ENCODE measurements around the gene SDHC. TPM values are rescaled to one million over a fixed set of nuclear protein-coding genes. Genes with fewer than 3 reads are reported as not detected.

Gene SDHC
- total and polyA plus RNA-seq, 2 of the 13 experiments (the other 11 are each of a cell fraction or from before 2014, with no cell fraction given), result 27.1 to 229 TPM

DNA sequence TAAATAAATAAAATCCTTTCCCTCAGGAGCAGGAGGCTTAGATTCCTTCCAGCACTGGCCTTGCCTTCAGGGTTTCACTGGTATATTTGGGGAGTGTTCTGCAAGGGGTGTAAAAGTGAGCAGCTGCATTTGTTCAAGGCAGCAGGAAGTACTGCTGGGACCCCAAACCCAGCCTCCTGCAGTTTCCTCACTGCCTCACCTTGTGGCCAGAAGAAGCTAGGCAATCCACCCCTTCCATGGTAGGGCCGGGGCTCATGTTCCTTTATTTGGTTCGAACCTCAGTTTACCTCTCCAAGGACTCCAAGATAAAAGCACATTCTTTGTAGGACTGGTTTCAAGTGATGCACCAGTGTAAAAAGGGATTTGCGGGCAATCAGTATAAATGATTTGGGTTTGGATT, 74.5 kb downstream of the SDHC start:
- WGBS (ENCODE audit: low lambda C conversion rate), result 84% methylated on average over 3 of the region's 3 CpGs
- DNase-seq (ENCODE audit: low spot score), result no peak
- no peak overlapping the region for H3K9ac ChIP-seq (ENCODE audit: insufficient read depth, low read depth, low read length)
- in situ Hi-C loops (cut with HindIII; ENCODE audit: extremely low pct_ligation_motif_present, low pct_unique_long_range_greater_than_20kb), result loop anchor here (10.0 kb wide), 1 partner anchor 164 kb away; the partner anchor contains the start of genes APOA2 and TOMM40L
- no peak overlapping the region; the same call in 1 of the 2 replicates for H3K4me2 ChIP-seq (ENCODE audit: low read depth, low read length)
- ChIA-PET POLR2A (interaction anchor here (1.2 to 2.6 kb wide), 7 partner anchors 75 to 190 kb away, joined by 3 to 23 read pairs (median 8); partner anchors contain the start of genes ADAMTS4, APOA2, SDHC and TOMM40L), CTCF (ENCODE audit: low intra/inter-chr PET ratio, low total read pairs) (no interaction called here)
- no peak overlapping the region for H2AFZ ChIP-seq (ENCODE audit: low read length)
- H3K36me3 ChIP-seq (replicated peaks in 1 of 2; ENCODE audit: control insufficient read depth in 1 of 2, insufficient read depth in 2 of 2, low read length in 2 of 2), result no peaks in the 10 kb centered on the region
- no peaks in the 10 kb centered on the region for H3K9me3 ChIP-seq (ENCODE audit: low read length)
- intact Hi-C loops (cut with micrococcal nuclease; ENCODE audit: unreplicated experiment), result no loop called here
- H3K27ac ChIP-seq (ENCODE audit: extremely low read length, insufficient read depth, low read length), result no peak overlapping the region
- H3K27me3 ChIP-seq (ENCODE audit: control insufficient read depth in 1 of 2, insufficient read depth in 2 of 2, low read length in 2 of 2), result no peaks in the 10 kb centered on the region; a peak in 1 of 5 replicates
- H3K4me1 ChIP-seq (ENCODE audit: insufficient read depth, low read length), result peaks cover 50% of the 10 kb centered on the region
- no TSS peak for BruUV-seq (replicated peaks)
- no peak for ATAC-seq
- FAIRE-seq, result no peak
- TF ChIP-seq KLF15 (CRISPR knock-in tag; IDR thresholded peaks at IDR 0.05; ENCODE audit: borderline replicate concordance), result no peak
- no peak for TF ChIP-seq ISX (CRISPR knock-in tag; conservative IDR thresholded peaks at IDR 0.05)
- TF ChIP-seq, protein P1, sequence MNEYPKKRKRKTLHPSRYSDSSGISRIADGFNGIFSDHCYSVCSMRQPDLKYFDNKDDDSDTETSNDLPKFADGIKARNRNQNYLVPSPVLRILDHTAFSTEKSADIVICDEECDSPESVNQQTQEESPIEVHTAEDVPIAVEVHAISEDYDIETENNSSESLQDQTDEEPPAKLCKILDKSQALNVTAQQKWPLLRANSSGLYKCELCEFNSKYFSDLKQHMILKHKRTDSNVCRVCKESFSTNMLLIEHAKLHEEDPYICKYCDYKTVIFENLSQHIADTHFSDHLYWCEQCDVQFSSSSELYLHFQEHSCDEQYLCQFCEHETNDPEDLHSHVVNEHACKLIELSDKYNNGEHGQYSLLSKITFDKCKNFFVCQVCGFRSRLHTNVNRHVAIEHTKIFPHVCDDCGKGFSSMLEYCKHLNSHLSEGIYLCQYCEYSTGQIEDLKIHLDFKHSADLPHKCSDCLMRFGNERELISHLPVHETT (CRISPR knock-in tag; conservative IDR thresholded peaks at IDR 0.05), result no peak
- no peak for TF ChIP-seq RFXAP (CRISPR knock-in tag; IDR thresholded peaks at IDR 0.05; ENCODE audit: borderline replicate concordance)
- TF ChIP-seq CHD4 (IDR thresholded peaks at IDR 0.05; ENCODE audit: borderline replicate concordance, low read length), result no peak
- TF ChIP-seq KLF11 (CRISPR knock-in tag; IDR thresholded peaks at IDR 0.05), result no peak
- TF ChIP-seq ZNF430 (CRISPR knock-in tag; IDR thresholded peaks at IDR 0.05), result no peak
- TF ChIP-seq SCMH1 (CRISPR knock-in tag; IDR thresholded peaks at IDR 0.05; ENCODE audit: borderline replicate concordance), result no peak
- no peak for TF ChIP-seq IKZF4 (CRISPR knock-in tag; IDR thresholded peaks at IDR 0.05; ENCODE audit: borderline replicate concordance, low read depth, not compliant biosample characterization)
- no peak for TF ChIP-seq CENPT (CRISPR knock-in tag; IDR thresholded peaks at IDR 0.05; ENCODE audit: low read depth)
- TF ChIP-seq ZFP36L1 (CRISPR knock-in tag; IDR thresholded peaks at IDR 0.05), result no peak
- TF ChIP-seq ZMYM4 (CRISPR knock-in tag; IDR thresholded peaks at IDR 0.05), result no peak
- TF ChIP-seq GMEB2 (CRISPR knock-in tag; IDR thresholded peaks at IDR 0.05; ENCODE audit: low read depth), result no peak
- TF ChIP-seq SMAD9 (CRISPR knock-in tag; IDR thresholded peaks at IDR 0.05), result no peak
- no peak for TF ChIP-seq ZSCAN22 (CRISPR knock-in tag; IDR thresholded peaks at IDR 0.05)
- TF ChIP-seq, protein P2, sequence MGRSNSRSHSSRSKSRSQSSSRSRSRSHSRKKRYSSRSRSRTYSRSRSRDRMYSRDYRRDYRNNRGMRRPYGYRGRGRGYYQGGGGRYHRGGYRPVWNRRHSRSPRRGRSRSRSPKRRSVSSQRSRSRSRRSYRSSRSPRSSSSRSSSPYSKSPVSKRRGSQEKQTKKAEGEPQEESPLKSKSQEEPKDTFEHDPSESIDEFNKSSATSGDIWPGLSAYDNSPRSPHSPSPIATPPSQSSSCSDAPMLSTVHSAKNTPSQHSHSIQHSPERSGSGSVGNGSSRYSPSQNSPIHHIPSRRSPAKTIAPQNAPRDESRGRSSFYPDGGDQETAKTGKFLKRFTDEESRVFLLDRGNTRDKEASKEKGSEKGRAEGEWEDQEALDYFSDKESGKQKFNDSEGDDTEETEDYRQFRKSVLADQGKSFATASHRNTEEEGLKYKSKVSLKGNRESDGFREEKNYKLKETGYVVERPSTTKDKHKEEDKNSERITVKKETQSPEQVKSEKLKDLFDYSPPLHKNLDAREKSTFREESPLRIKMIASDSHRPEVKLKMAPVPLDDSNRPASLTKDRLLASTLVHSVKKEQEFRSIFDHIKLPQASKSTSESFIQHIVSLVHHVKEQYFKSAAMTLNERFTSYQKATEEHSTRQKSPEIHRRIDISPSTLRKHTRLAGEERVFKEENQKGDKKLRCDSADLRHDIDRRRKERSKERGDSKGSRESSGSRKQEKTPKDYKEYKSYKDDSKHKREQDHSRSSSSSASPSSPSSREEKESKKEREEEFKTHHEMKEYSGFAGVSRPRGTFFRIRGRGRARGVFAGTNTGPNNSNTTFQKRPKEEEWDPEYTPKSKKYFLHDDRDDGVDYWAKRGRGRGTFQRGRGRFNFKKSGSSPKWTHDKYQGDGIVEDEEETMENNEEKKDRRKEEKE (IDR thresholded peaks at IDR 0.05), result no peak
- no peak for TF ChIP-seq ARID2 (CRISPR knock-in tag; IDR thresholded peaks at IDR 0.05; ENCODE audit: borderline replicate concordance)
- TF ChIP-seq ZNF263 (CRISPR knock-in tag; IDR thresholded peaks at IDR 0.05), result no peak
- no peak for TF ChIP-seq NCOA1 (CRISPR knock-in tag; IDR thresholded peaks at IDR 0.05)
- no peaks in the 10 kb centered on the region for H3K79me2 ChIP-seq (ENCODE audit: insufficient read depth, low read length)
- H3K4me3 ChIP-seq (replicated peaks in 1 of 3; ENCODE audit: insufficient read depth in 1 of 3, low read depth in 2 of 3, low read length in 3 of 3), result no peak overlapping the region
- H4K20me1 ChIP-seq (ENCODE audit: insufficient read depth, low read length), result no peaks in the 10 kb centered on the region
